Tibial artery (tissue), 4 donors: Measurements from ENCODE around the gene CTCFL.

ENCODE experiments used
- DNase-seq, 2 donors: peaks; one replicate each; pipeline ENCODE4 v3.0.0-alpha.2; 2019
- H3K27ac ChIP-seq, 2 donors: fragments of 200-600 bp; sonication (generic) in 1 of 2; 1 replicate in 1 of 2; 2 replicates in 1 of 2; pipeline ENCODE4 v1.5.1; 2018 to 2019; ENCODE audit warnings: mild to moderate bottlenecking in 1 of 2
- H3K27me3 ChIP-seq, 2 donors: fragments of 200-600 bp; sonication (generic) in 1 of 2; one replicate each; pipeline versions ENCODE4 v1.5.1 to v1.6.0; 2016 to 2019
- H3K36me3 ChIP-seq, 3 donors: fragments of 200-600 bp; sonication (generic) in 2 of 3; one replicate each; pipeline ENCODE4 v1.5.1; 2016 to 2019; ENCODE audit warnings: mild to moderate bottlenecking in 2 of 3
- H3K4me1 ChIP-seq, 4 donors: fragments of 200-600 bp; sonication (generic) in 2 of 4; 1 replicate in 3 of 4; 2 replicates in 1 of 4; pipeline ENCODE4 v1.5.1; 2016 to 2019
- H3K4me3 ChIP-seq, 2 donors: fragments of 200-600 bp; sonication (generic) in 1 of 2; 1 replicate in 1 of 2; 2 replicates in 1 of 2; pipeline ENCODE4 v1.5.1; 2018 to 2019; ENCODE audit warnings: mild to moderate bottlenecking in 2 of 2
- H3K9me3 ChIP-seq, 3 donors: fragments of 200-600 bp; sonication (generic) in 1 of 3; one replicate each; pipeline ENCODE4 v1.5.1; 2016 to 2019
- CTCF ChIP-seq, 2 experiments: fragments of 200-600 bp in 1 of 2; fragments of 450-650 bp in 1 of 2; IDR thresholded peaks; one replicate each; pipeline ENCODE4 v1.5.1; 2017 to 2019; ENCODE audit warnings: antibody characterized with exemption in 2 of 2, mild to moderate bottlenecking in 1 of 2, moderate library complexity in 1 of 2
- intact Hi-C: fragments of 100-400 bp; cut with DNase I; formaldehyde crosslinking; loops from one replicate; pipeline ENCODE4 v1.15.0; 2023; ENCODE audit warnings: low total_unique reads

Gene CTCFL

GRCh38 chr20:57462781-57463180 lies 62.2 kb downstream of the CTCFL start:
- no peak overlapping the region for H3K4me3 ChIP-seq
- no peak for DNase-seq
- TF ChIP-seq CTCF (IDR thresholded peaks at IDR 0.05) = no peak

DNA sequence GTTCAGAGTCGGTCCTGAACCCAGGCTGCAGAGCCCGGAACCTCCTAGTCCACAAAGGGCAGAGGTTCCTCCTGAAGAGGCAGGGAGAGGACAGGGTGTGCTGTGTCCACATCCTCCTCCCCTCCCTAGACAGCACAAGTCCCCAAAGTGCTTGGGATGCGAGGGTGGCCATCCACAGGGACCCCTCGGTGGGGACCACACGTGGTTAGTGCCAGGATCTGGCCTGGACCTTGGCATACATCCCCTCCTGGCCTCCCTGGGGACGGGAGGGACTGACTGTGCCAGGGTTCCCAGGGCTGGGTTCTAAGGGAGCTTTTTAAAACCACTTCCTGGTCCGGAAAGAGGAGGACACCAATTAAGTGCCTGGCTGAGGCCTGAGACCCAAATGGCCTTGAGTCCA lies 63.2 kb downstream of the CTCFL start:
- Histone ChIP-seq H3K9me3 (no peaks in the 10 kb centered on the region), H3K27me3 (peaks cover 0 to 7% of the 10 kb centered on the region in 2 donors), H3K4me3 (no peak overlapping the region), H3K4me1 (peaks cover 0 to 34% (median 28%) of the 10 kb centered on the region in 4 donors), H3K27ac (no peak overlapping the region), H3K36me3 (no peaks in the 10 kb centered on the region)
- DNase-seq = no peak
- intact Hi-C loops = no loop called here
- TF ChIP-seq CTCF (IDR thresholded peaks at IDR 0.05) = no peak

More at GRCh38 chr20:57462781-57463180, 62.2 kb downstream of the CTCFL start:
- Histone ChIP-seq H3K27me3 (peaks cover 0 to 9% of the 10 kb centered on the region in 2 donors), H3K27ac (no peak overlapping the region), H3K4me1 (peaks cover 0 to 25% (median 21%) of the 10 kb centered on the region in 4 donors), H3K36me3 (no peaks in the 10 kb centered on the region), H3K9me3 (no peaks in the 10 kb centered on the region)
- intact Hi-C loops = no loop called here

DNA sequence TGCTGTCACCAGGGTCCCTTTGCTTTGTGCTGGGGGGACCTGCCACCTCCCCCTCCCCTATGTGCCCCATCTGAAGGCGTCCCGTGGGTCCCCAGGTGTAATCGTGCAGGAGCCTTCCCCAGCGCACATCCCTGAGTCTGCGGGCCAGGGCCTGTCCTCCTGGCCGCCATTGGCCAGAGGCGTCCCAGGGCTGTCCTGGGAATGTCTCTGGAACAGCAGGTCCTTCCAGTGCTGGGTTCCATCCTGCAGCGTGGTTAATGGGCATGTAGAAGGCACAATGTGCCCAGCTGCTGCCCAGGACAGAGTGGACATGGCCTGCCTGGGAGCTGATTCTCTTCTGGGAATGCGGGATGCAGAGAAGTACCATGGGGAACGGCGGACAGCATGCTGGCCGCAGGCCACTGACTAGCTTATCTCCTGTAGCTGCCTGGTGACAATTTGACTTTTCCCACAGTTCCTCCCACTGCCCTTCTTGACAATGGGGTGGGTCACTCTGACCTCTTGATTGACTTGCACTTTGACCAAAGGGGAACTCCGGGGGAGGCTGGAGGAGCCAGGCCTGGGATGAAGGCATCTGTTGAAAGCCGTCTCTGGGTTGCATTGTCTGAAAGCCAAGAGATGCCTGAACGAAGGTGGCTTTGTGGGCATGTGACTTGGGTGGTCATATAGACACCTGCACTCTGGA lies 64.0 kb downstream of the CTCFL start:
- Histone ChIP-seq H3K9me3 (no peaks in the 10 kb centered on the region), H3K4me1 (peaks cover 0 to 34% (median 28%) of the 10 kb centered on the region in 4 donors), H3K36me3 (no peaks in the 10 kb centered on the region), H3K27me3 (peaks cover 0 to 4% of the 10 kb centered on the region in 2 donors), H3K4me3 (no peak overlapping the region), H3K27ac (no peak overlapping the region)
- intact Hi-C loops = no loop called here
- no peak for TF ChIP-seq CTCF (IDR thresholded peaks at IDR 0.05)
- no peak for DNase-seq

GRCh38 chr20:57459897-57460296 lies 65.0 kb downstream of the CTCFL start:
- no peaks in the 10 kb centered on the region for H3K9me3 ChIP-seq
- H3K4me3 ChIP-seq = no peak overlapping the region
- intact Hi-C loops = no loop called here
- peaks cover 0 to 34% (median 28%) of the 10 kb centered on the region in 4 donors for H3K4me1 ChIP-seq
- no peak for DNase-seq
- no peaks in the 10 kb centered on the region for H3K36me3 ChIP-seq
- no peak for TF ChIP-seq CTCF (IDR thresholded peaks at IDR 0.05)
- peaks cover 0 to 1% of the 10 kb centered on the region in 2 donors for H3K27me3 ChIP-seq
- H3K27ac ChIP-seq = no peak overlapping the region

GRCh38 chr20:57459278-57459677 lies 65.7 kb downstream of the CTCFL start:
- no peak for TF ChIP-seq CTCF (IDR thresholded peaks at IDR 0.05)
- Histone ChIP-seq H3K27me3 (no peaks in the 10 kb centered on the region), H3K4me1 (peaks cover 0 to 34% (median 28%) of the 10 kb centered on the region in 4 donors), H3K36me3 (no peaks in the 10 kb centered on the region), H3K27ac (peak overlapping the region; percentile 18 to 59), H3K9me3 (no peaks in the 10 kb centered on the region), H3K4me3 (no peak overlapping the region)
- intact Hi-C loops = no loop called here
- DNase-seq = no peak
